CD4-positive, alpha-beta T cell treated with Interleukin-17A for 1 hour (primary cell): ENCODE results near the gene ARMC2.
"Not testable (repeated sequence)": the region's sequence is repeated elsewhere in the genome, so short reads cannot be mapped to it uniquely, and the experiment has no call there.

ENCODE experiments used
- DNase-seq: peaks from one replicate; pipeline ENCODE4 v3.0.0-alpha.2; 2020

Gene ARMC2

DNA sequence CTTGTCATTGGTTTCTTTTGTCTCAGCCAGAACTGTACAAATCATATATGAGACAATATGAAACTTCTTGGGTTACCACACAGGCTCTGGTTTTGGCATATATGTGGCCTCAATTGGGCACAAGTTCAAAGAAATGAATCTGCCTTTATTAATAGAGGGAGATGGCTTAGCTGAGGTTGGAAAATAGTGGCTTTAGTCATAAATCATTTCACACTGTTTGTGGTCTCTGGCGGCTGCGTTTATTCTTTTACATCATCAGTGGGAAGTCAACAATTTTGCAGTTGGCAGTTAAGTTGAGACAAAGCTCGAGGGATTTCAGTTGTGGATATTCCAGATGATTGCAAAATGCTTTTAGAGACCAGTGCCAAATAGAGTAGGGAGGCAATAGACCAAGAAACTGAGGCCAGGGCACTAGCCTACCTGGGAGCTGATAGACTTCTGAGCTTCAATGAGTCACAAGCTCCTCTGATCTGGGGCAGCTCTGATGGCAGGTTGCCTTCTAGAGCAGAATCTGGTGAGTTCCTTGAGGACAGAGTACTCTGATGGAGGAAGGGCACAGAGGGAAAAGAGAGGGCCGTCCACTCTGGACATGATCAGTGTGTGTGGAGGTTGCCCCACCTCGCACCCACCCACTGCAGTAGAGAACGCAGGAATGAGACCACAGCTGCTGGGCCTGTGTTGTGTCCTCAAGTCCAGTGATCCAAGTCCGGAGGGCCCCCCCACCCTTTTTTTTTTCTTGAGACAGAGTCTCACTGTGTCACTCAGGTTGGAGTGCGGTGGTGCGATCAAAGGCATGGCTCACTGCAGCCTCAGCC lies 73.5 kb downstream of the ARMC2 start:
- no peak for DNase-seq

DNA sequence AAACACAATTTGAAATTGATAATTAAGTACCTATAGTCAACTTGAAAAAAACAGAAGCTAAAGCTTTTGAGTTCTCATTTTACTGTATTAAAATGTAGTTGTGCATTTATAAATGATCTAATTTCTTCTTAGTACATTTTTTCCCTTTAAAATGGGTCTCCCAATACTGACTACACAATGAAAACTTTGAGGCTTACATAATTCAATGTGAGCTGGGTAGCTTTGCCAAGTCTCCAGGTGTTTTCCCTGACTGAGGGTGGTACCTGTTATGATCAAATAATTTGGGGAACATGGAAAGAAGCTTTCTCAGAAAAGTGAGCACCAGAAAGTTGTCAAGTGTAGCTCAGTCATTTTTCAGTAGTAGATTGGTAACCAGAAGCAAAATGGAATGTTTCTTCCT lies 74.3 kb downstream of the ARMC2 start:
- no peak for DNase-seq

DNA sequence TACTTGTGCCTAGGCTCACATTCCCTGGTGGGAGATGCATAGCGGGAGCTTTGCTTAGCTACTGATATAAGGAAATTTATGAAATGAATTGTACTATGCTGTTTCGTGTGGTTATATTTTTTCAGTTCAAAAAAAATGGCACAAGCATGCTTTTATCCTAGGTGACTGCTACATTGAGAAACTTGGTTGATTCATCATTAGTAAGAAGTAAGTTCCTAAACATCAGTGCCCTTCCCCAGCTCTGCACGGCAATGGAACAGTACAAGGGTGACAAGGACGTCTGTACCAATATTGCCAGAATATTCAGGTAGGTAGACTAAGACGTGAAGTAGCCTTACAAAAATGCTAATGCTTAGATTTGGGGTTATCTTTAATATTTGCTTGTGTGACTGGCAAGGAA lies 79.7 kb downstream of the ARMC2 start:
- no peak for DNase-seq

DNA sequence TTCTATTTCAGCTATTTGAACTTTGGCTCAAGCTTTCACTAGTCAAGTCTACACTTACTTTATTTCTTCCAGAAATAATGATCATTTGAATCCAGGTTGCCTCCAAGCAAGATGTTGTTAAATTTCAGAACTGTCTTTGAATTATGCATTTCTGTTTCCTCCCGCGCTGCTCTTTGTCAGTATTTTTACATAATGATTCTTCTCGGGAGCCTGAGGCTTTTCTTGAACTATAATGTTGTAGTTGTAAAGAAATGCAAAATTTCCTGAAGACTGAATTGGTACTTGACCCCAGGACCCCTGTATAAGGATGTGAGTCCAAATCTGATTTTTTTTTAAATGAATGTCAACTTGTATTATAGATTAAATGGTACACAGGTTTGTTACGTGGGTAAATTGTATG lies 80.4 kb downstream of the ARMC2 start:
- DNase-seq: no peak

GRCh38 chr6:108931090-108931489 lies 82.9 kb downstream of the ARMC2 start:
- DNase-seq: not testable (repeated sequence)

GRCh38 chr6:108937170-108937569 lies 88.9 kb downstream of the ARMC2 start:
- DNase-seq: no peak

GRCh38 chr6:108940741-108941140 lies 92.5 kb downstream of the ARMC2 start:
- DNase-seq: no peak

DNA sequence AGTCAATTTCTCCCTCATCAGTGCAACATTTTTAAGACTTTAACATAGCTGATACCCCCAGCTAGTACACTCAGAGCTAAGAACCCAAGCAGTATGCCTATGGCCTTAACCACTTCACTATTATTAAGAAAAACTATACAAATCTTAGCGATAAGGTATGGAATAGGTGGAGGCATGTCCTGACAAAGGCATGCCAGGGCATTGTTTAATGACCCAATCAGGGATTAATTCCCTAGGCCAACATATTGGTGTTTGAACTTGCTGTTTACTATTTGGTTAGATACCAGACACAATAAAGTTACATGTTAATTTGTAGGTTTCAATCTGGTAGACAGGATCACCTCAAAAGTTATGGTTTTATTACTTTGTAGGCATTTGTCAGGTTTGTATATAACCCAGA lies 93.1 kb downstream of the ARMC2 start:
- DNase-seq: no peak

DNA sequence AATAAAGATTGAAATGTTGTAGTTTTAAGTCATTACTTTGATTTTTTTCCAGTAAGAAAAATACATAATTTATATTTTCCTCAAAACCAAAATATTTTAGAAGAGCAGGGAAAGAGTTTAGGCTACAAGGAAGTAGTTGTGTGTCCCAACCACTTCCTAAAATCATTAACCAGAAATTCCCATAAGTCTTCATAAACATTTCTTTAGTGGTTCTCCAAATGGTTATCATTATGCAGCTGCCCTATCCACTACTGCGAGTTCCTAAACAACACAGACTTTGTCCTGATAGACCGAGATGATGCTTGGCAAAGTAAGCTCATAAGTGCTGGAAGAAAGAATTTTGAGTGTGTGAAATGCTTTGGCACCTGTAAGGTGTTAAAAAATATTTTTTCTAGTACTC lies 93.6 kb downstream of the ARMC2 start:
- DNase-seq: no peak

GRCh38 chr6:108942556-108943492 lies 94.6 kb downstream of the ARMC2 start:
- DNase-seq: peak; percentile 83

DNA sequence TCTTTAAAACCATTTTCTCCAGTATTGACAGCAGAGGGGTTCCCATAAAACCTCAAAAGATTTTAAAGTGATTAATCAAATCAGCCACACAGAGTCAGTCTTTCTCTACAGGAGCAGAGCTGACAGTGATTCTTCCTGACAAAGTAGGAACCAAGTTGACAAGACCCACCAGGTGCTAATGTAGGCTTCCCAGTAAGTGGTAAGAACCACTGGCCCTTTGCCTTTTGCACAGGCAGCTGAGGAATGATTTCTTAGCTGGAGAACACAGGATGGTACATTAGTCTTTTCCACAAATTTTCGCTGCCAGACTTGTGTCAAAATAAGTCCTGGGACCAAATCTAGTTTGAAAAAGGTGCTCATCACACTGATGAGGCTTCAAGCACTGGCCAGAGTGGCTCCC lies 95.8 kb downstream of the ARMC2 start:
- DNase-seq: no peak

- no peak for DNase-seq
Measured at GRCh38 chr6:108944707-108945680, 96.8 kb downstream of the ARMC2 start.

DNA sequence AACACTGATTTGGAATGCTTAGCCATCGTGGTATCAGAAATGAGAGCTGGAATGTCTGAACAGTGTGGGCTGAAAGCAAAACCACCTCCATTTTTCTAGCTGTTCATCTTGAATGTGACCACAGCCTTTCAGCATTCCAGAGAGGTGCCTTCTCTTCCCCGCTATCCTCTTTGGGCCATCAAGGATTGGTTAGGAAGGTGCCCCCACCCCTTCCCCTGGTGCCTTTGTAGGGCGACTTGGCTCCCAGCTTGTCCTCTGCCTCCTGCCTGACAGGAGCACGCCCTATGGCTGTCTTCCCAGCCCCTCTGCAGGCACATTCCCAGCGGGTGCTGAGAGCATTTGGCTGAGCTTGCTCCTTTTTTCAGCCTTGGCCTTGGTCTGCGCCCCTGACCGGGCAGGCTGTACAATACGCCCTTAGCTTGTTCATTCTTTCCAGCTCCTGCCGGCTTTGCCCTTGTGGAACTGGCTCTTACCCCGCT lies 97.5 kb downstream of the ARMC2 start:
- DNase-seq: no peak

- DNase-seq: no peak
Measured at GRCh38 chr6:108946695-108947094, 98.5 kb downstream of the ARMC2 start.

DNA sequence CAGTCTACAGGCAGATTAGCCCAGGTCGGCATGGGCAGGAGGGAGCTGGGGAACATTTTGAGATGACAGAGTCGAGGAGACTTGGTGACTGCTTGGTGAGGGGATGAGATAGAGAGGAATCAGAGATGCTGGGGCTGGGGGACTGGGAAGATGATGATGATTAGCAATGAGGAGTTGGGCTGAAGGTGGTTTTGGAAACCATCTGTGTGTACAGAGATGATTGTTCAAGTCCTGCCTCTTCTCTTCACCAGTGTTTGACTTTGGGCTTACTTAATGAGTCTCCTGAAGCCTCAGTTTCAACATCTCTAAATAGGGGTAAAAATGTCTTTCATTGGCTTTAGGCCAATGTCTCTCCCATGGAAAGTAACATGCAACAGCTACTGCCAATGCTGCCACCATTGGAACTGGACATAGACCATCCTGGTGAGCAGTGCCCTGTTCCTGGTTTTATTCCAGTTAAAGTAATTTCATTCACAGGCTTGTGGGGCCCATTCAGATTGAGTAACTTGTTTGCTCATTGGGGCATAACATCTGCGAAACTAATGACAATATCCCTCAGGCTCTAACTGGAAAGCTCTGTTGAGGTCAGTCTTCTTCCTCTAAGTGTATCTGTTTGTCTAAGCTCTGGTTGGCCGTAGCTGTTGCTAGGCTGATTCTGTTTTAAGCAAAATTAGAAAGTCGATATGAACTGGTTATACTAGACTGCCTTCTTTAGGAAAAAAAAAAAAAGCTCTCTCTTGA lies 99.1 kb downstream of the ARMC2 start:
- DNase-seq: no peak

GRCh38 chr6:108948181-108948661 lies 100.0 kb downstream of the ARMC2 start:
- no peak for DNase-seq

DNA sequence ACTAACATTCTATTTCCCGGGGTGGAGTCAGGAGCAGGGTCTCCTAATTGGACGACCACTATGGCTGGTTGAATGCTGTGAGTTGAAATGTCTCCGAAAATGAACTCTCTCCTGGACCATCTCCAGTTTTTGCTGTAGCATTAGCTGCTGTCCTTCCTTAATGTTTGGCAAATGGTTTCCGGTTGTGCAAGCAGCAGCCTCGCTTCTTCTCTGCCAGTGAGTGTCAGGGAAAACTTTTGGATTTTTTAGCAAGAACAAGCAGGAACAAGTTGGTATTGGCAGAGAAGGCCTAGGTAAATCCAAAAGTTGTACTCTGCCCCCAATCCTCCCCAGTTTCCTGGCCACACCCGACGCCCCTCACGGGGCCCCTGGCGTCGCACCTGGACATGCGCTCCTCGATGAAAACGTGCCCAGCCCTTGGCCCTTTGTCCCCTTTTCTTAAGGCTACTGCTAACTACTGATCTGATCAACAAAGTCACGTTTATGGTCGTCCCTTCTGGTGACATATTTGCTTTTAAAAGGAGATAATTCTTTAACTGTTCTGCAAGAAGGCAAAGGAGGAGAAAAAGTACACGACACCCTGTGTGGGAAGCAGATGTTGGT lies 103.2 kb downstream of the ARMC2 start:
- no peak for DNase-seq

- DNase-seq: no peak
Measured at GRCh38 chr6:108952776-108953486, 104.7 kb downstream of the ARMC2 start.

DNA sequence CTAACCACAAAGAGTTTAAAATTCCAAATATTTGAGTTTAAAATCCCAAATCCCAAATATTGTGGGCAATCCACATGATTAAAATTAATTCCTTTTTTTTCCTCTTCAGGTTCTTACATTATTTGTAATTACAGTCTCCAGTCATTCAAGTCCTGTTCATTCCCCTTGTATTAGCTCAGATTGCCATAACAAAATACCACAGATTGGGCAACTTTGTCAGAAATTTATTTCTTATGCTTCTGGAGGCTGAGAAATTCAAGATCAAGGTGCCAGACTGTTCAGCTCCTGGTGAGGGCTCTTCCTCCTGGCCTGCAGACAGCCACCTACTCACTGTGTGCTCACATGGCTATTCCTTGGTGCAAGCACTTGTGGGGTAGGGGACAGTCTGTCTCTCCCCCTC lies 105.5 kb downstream of the ARMC2 start:
- DNase-seq: no peak

GRCh38 chr6:108955329-108955949 lies 107.2 kb downstream of the ARMC2 start:
- DNase-seq: no peak
